ENCODE results near the gene TRAPPC10. TPM values are rescaled to one million over a fixed set of nuclear protein-coding genes. Genes with fewer than 3 reads are reported as not detected.

The TRAPPC10 gene
- total RNA-seq, 1 donor from 2014 or later, result 41.7 TPM

DNA sequence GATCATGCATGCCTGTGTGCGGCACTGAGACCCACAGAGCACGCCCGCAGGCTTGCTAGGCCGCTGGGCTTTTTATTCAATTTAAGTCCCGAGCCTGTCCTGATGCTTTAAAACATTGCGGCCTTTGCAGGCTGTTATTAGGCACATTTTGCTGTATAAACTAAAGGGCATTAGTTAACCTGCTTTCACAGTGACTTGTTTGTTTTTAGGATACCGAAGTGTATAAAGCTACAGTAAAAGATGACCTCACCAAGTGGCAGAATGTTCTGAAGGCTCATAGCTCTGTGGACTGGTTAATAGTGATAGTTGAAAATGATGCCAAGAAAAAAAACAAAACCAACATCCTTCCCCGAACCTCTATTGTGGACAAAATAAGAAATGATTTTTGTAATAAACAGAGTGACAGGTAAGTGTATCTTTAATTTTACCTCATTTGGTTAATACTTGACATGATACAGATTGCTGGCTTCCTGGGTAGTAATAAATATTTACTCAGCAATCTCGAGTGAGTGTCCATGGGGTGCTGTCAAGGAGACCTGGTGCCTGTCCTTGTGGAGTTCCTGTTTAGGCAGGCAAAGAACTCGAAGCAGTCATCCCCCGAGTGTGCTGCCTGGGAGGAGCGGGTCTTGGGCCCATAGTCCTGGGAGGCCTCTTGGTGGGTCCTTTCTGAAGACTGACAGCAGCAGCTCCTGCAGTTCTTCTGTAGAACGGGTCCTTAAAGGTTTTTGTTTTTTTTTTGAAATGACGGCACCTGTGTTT is 40.1 kb downstream of the TRAPPC10 start:
- Mint-ChIP-seq H3K4me3 (ENCODE audit: unreplicated experiment) (no peak overlapping the region), H3K36me3 (ENCODE audit: unreplicated experiment) (peaks cover 34% of the 10 kb centered on the region), H3K4me1 (ENCODE audit: unreplicated experiment) (peaks cover 71% of the 10 kb centered on the region), H3K27me3 (ENCODE audit: unreplicated experiment) (no peaks in the 10 kb centered on the region), H3K9me3 (ENCODE audit: unreplicated experiment) (no peaks in the 10 kb centered on the region), H3K27ac (ENCODE audit: unreplicated experiment) (peak overlapping the region; percentile 91)
- DNase-seq (ENCODE audit: extremely low spot score, unreplicated experiment), result no peak
- TF ChIP-seq, protein P1, sequence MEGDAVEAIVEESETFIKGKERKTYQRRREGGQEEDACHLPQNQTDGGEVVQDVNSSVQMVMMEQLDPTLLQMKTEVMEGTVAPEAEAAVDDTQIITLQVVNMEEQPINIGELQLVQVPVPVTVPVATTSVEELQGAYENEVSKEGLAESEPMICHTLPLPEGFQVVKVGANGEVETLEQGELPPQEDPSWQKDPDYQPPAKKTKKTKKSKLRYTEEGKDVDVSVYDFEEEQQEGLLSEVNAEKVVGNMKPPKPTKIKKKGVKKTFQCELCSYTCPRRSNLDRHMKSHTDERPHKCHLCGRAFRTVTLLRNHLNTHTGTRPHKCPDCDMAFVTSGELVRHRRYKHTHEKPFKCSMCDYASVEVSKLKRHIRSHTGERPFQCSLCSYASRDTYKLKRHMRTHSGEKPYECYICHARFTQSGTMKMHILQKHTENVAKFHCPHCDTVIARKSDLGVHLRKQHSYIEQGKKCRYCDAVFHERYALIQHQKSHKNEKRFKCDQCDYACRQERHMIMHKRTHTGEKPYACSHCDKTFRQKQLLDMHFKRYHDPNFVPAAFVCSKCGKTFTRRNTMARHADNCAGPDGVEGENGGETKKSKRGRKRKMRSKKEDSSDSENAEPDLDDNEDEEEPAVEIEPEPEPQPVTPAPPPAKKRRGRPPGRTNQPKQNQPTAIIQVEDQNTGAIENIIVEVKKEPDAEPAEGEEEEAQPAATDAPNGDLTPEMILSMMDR (IDR thresholded peaks at IDR 0.05), result no peak

DNA sequence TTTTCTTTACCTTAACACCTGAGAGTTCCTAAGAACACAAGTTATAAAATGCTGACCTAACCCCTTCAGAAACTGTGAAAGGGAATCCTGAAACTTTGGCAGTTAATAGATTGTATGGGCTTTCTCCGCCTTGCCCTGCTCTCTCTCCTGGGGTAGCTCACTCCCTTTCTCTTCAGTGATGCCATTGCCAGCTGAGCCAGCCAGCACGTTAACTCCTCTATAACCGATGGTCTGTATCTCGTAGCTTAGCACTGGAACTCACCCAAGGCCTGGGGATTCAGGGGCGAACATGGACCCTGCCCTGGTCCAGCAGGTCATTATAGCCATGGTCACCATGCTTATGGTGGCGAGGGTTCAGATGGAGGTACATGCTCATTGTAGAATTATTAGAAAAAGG is 40.7 kb downstream of the TRAPPC10 start:
- H3K27me3 Mint-ChIP-seq (ENCODE audit: unreplicated experiment), result no peaks in the 10 kb centered on the region
- peaks cover 70% of the 10 kb centered on the region for H3K4me1 Mint-ChIP-seq (ENCODE audit: unreplicated experiment)
- TF ChIP-seq, protein P1 (IDR thresholded peaks at IDR 0.05), result no peak
- DNase-seq (ENCODE audit: extremely low spot score, unreplicated experiment), result no peak
- H3K27ac Mint-ChIP-seq (ENCODE audit: unreplicated experiment), result peak overlapping the region; percentile 91
- H3K9me3 Mint-ChIP-seq (ENCODE audit: unreplicated experiment), result no peaks in the 10 kb centered on the region
- peaks cover 34% of the 10 kb centered on the region for H3K36me3 Mint-ChIP-seq (ENCODE audit: unreplicated experiment)
- peak overlapping the region; percentile 18 for H3K4me3 Mint-ChIP-seq (ENCODE audit: unreplicated experiment)

DNA sequence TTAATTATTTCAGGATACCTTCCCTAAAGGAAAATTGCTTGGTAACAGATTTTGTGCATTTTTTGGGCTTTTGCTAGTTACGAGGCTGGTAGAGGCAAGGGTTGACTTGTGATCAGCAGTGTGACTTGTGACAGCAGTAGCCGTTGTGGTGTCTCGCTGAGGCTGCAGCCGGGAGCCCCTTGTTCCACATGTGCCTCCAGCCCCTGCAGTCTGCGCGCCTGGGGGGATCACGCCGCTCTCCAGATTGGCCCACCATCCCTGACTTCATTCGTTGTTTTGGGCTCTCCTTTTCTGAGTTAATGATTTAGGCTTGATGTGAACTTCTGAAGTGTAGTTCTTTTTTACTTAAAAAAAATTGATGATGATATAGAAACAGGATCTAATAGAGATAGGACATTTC is 41.5 kb downstream of the TRAPPC10 start:
- Mint-ChIP-seq H3K4me3 (ENCODE audit: unreplicated experiment) (no peak overlapping the region), H3K27ac (ENCODE audit: unreplicated experiment) (peak overlapping the region; percentile 87), H3K9me3 (ENCODE audit: unreplicated experiment) (no peaks in the 10 kb centered on the region), H3K36me3 (ENCODE audit: unreplicated experiment) (peaks cover 39% of the 10 kb centered on the region), H3K27me3 (ENCODE audit: unreplicated experiment) (no peaks in the 10 kb centered on the region), H3K4me1 (ENCODE audit: unreplicated experiment) (peaks cover 75% of the 10 kb centered on the region)
- TF ChIP-seq, protein P1 (IDR thresholded peaks at IDR 0.05), result no peak
- DNase-seq (ENCODE audit: extremely low spot score, unreplicated experiment), result no peak

DNA sequence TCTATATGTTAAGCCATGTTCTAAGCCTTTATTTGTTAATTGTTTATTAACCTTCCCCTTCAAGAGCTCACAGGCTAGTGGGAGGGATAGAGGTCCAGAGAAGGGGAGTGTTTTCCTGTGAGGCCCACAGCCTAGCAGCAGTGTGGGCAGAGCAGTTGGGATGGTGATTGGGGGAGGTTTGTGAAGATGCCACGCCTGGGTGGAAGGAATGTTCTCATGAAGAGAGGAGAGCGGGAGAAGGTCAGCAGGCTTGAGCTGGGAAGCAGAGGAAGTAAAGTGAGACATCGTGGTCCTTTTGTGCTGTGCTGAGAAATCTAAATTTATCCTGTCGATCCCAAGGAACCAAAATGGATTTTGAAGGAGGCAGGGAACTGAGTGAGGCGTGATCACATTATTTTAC is 42.6 kb downstream of the TRAPPC10 start:
- no peaks in the 10 kb centered on the region for H3K9me3 Mint-ChIP-seq (ENCODE audit: unreplicated experiment)
- TF ChIP-seq, protein P1 (IDR thresholded peaks at IDR 0.05), result no peak
- H3K4me1 Mint-ChIP-seq (ENCODE audit: unreplicated experiment), result peaks cover 66% of the 10 kb centered on the region
- H3K27ac Mint-ChIP-seq (ENCODE audit: unreplicated experiment), result peak overlapping the region; percentile 87
- DNase-seq (ENCODE audit: extremely low spot score, unreplicated experiment), result no peak
- peaks cover 44% of the 10 kb centered on the region for H3K36me3 Mint-ChIP-seq (ENCODE audit: unreplicated experiment)
- H3K27me3 Mint-ChIP-seq (ENCODE audit: unreplicated experiment), result no peaks in the 10 kb centered on the region
- no peak overlapping the region for H3K4me3 Mint-ChIP-seq (ENCODE audit: unreplicated experiment)

DNA sequence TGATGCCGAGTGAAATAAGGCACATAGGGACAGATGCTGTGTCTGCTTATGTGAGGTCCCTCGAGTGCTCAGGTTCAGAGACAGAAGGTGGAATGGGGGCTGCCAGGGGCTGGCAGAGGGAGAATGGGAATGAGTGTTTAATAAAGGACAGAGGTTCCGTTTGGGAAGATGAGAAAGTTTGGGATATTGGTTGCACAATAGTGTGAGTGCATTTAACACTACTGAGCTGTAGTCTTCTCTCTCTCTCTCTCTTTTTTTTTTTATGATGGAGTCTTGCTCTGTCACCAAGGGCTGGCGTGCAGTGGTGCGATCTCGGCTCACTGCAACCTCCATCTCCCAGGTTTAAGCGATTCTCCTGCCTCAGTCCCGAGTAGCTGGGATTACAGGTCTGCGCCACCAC is 44.9 kb downstream of the TRAPPC10 start:
- no peak for DNase-seq (ENCODE audit: extremely low spot score, unreplicated experiment)
- no peak overlapping the region for H3K4me3 Mint-ChIP-seq (ENCODE audit: unreplicated experiment)
- H3K27ac Mint-ChIP-seq (ENCODE audit: unreplicated experiment), result no peak overlapping the region
- no peaks in the 10 kb centered on the region for H3K9me3 Mint-ChIP-seq (ENCODE audit: unreplicated experiment)
- H3K27me3 Mint-ChIP-seq (ENCODE audit: unreplicated experiment), result no peaks in the 10 kb centered on the region
- TF ChIP-seq, protein P1 (IDR thresholded peaks at IDR 0.05), result no peak
- H3K36me3 Mint-ChIP-seq (ENCODE audit: unreplicated experiment), result peaks cover 46% of the 10 kb centered on the region
- H3K4me1 Mint-ChIP-seq (ENCODE audit: unreplicated experiment), result peaks cover 46% of the 10 kb centered on the region
